ENCODE measurements around the gene BNC2.

The BNC2 gene

DNA sequence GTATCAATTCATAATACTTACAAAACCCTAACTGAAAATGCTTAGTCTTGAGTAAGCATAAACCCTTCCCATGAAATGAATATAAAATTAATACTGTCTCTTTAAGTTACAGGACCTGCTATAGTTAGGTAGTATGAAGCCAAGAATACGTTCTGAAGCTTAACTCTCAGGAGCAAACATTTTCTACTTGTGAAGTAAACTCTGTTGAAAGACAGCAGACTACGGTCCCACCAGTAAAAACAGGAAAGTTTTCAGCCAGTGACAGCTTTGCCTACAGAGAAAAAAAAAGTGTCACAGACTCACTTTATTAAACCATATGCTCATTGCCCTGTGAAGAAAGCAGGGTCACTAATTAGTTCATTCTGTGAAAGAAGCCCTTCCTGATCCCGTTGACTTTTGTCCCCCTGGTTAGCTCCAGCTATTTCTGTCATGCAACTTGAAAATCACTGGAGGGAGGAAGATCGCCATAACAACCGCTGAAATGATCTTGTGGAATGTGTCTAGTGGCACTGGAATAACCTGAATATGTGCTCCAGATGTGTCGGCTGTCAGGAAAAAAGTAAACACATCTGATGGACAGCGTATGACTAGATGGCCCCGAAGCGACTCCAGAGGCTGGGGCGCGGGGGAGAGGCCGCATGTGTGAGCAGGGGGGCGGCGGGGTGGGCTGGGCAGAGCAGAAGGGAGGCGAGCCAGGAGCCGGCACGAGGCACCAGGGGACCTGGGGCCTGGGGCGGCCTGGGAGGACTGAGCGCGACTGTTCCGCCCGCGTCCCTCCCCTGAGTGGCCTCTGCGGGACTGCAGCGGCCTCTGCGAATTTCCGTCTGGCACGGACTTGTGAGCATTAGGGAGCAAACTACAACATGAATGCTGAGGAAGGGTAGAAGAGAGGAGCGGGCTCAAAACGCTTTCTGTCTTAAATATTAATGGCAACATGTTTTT, 41.9 kb downstream of the BNC2 start:
- TF ChIP-seq TEAD4 (IDR thresholded peaks at IDR 0.05) = peak; percentile 86
- TF ChIP-seq, protein P1, sequence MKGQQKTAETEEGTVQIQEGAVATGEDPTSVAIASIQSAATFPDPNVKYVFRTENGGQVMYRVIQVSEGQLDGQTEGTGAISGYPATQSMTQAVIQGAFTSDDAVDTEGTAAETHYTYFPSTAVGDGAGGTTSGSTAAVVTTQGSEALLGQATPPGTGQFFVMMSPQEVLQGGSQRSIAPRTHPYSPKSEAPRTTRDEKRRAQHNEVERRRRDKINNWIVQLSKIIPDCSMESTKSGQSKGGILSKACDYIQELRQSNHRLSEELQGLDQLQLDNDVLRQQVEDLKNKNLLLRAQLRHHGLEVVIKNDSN (IDR thresholded peaks at IDR 0.05) = no peak
- peak; percentile 81 for TF ChIP-seq TCF12 (IDR thresholded peaks at IDR 0.05; ENCODE audit: low read depth)
- TF ChIP-seq RAD21 (IDR thresholded peaks at IDR 0.05; ENCODE audit: low read depth) = peak; percentile 15; the same call in 1 of the 2 replicates
- TF ChIP-seq, protein P2, sequence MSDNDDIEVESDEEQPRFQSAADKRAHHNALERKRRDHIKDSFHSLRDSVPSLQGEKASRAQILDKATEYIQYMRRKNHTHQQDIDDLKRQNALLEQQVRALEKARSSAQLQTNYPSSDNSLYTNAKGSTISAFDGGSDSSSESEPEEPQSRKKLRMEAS (IDR thresholded peaks at IDR 0.05) = peak; percentile 35; the same call in 1 of the 2 replicates
- TF ChIP-seq CEBPB (IDR thresholded peaks at IDR 0.05) = no peak
- TF ChIP-seq CREB1 (IDR thresholded peaks at IDR 0.05; ENCODE audit: low read depth) = no peak

DNA sequence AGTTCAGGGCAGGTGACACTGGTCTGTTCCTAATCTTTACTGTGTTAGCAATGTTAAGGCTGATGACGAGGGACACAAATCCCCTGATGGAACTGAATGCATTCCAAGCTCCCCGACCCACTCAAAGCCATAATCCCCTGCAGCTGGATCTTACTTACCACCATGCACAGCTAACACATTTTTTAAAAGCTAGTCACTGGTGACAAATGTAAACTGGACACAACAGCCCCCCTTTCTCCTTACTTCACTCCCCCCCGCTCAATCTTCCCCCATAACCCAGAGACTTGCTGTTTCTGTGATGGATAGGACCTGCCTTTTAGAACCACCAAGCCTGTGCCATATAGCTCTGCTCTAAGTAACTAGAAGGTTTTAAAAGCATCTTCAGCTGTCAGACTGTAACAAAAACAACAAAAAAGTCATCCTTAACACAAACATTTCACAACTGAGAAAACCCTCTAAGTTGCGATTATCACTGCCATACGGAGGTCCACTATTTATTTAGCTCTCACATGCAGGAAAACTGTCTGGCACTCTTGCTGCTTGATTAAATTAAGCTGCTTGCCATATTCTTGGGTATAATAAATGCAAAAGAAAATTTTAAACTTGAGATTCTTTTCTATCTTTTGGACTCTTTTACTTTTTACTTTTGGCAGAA, 44.4 kb downstream of the BNC2 start:
- TF ChIP-seq CEBPB (IDR thresholded peaks at IDR 0.05) (no peak), ZBTB7A (IDR thresholded peaks at IDR 0.05; ENCODE audit: low read depth) (no peak), TCF12 (IDR thresholded peaks at IDR 0.05; ENCODE audit: low read depth) (no peak), EP300 (IDR thresholded peaks at IDR 0.05; ENCODE audit: borderline replicate concordance) (no peak), NFIC (IDR thresholded peaks at IDR 0.05) (no peak), RAD21 (IDR thresholded peaks at IDR 0.05; ENCODE audit: low read depth) (no peak), YY1 (IDR thresholded peaks at IDR 0.05; ENCODE audit: low read depth) (no peak), TEAD4 (IDR thresholded peaks at IDR 0.05) (no peak), CREB1 (IDR thresholded peaks at IDR 0.05; ENCODE audit: low read depth) (no peak), TAF1 (IDR thresholded peaks at IDR 0.05; ENCODE audit: low read depth) (no peak), EGR1 (IDR thresholded peaks at IDR 0.05) (no peak), FOXM1 (IDR thresholded peaks at IDR 0.05; ENCODE audit: borderline replicate concordance, low read depth) (no peak)
- TF ChIP-seq, protein P3, sequence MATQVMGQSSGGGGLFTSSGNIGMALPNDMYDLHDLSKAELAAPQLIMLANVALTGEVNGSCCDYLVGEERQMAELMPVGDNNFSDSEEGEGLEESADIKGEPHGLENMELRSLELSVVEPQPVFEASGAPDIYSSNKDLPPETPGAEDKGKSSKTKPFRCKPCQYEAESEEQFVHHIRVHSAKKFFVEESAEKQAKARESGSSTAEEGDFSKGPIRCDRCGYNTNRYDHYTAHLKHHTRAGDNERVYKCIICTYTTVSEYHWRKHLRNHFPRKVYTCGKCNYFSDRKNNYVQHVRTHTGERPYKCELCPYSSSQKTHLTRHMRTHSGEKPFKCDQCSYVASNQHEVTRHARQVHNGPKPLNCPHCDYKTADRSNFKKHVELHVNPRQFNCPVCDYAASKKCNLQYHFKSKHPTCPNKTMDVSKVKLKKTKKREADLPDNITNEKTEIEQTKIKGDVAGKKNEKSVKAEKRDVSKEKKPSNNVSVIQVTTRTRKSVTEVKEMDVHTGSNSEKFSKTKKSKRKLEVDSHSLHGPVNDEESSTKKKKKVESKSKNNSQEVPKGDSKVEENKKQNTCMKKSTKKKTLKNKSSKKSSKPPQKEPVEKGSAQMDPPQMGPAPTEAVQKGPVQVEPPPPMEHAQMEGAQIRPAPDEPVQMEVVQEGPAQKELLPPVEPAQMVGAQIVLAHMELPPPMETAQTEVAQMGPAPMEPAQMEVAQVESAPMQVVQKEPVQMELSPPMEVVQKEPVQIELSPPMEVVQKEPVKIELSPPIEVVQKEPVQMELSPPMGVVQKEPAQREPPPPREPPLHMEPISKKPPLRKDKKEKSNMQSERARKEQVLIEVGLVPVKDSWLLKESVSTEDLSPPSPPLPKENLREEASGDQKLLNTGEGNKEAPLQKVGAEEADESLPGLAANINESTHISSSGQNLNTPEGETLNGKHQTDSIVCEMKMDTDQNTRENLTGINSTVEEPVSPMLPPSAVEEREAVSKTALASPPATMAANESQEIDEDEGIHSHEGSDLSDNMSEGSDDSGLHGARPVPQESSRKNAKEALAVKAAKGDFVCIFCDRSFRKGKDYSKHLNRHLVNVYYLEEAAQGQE (IDR thresholded peaks at IDR 0.05; ENCODE audit: low read depth) = no peak
- TF ChIP-seq, protein P1 (IDR thresholded peaks at IDR 0.05) = no peak
- TF ChIP-seq, protein P2 (IDR thresholded peaks at IDR 0.05) = no peak

DNA sequence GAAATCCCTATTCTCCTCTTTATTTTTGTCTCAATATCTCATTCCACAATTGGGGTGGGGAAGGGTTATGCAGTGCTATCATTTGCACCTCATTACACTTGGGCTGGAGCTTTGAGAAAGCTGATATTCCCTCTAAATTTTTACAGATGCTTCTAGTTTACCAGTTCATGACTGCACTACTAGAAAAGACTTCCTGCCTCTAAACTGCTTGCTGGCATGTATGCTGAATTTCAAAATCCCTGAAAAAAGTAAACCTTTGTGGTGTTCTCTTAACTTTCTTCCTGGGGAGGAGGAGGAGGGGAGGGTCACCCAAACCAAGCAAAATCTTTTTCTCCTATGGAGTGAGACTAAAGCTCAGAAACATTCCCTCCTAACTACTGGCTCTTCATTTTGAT, 45.1 kb downstream of the BNC2 start:
- TF ChIP-seq TCF12 (IDR thresholded peaks at IDR 0.05; ENCODE audit: low read depth) = no peak
- TF ChIP-seq, protein P1 (IDR thresholded peaks at IDR 0.05) = no peak
- no peak for TF ChIP-seq YY1 (IDR thresholded peaks at IDR 0.05; ENCODE audit: low read depth)
- no peak for TF ChIP-seq CEBPB (IDR thresholded peaks at IDR 0.05)
- TF ChIP-seq TEAD4 (IDR thresholded peaks at IDR 0.05) = no peak
- TF ChIP-seq, protein P3 (IDR thresholded peaks at IDR 0.05; ENCODE audit: low read depth) = no peak
- TF ChIP-seq, protein P2 (IDR thresholded peaks at IDR 0.05) = no peak
- no peak for TF ChIP-seq EGR1 (IDR thresholded peaks at IDR 0.05)
- TF ChIP-seq ZBTB7A (IDR thresholded peaks at IDR 0.05; ENCODE audit: low read depth) = no peak
- no peak for TF ChIP-seq FOXM1 (IDR thresholded peaks at IDR 0.05; ENCODE audit: borderline replicate concordance, low read depth)

DNA sequence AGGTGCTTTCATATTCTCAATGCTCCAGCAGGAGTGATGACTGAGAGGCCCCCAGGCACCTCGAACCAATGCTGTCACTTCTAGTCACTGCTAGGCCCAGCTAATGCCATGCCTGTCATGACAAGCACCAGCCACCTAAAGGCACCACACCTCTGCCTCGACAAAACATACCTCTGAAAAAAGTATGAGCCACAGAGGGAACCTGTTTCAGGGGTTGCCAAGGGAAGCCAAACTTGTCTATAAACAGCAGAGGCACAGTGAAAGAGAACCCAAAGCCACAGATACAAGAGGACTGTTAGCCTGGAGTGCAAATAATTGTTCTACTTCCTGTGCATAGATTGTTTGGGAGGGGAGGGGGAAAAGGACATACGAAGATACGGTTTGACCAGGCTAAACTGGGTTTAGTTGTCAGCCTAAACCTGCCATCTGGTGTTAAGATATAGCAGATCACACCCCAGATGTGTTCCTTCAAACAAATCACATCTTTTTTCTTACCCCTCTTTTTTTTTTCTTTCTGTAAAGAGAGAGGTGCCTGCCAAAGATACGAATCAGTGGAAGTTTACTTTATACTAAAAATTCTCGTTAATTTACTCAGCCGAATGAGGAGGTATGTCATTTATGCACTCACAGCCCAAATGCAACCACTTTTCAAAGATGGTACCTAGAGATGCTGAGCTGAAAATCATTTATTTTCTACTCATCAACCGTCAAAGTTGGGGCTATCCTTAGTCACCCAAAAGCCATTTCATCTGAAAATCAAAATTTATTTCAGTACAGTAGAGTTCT, 45.7 kb downstream of the BNC2 start:
- 0 out of 2 replicates have a peak, but pooled peaks have one; percentile 5 for TF ChIP-seq RAD21 (IDR thresholded peaks at IDR 0.05; ENCODE audit: low read depth)
- TF ChIP-seq, protein P2 (IDR thresholded peaks at IDR 0.05) = no peak

Data from Ishikawa (cell line).